COLO829 (cell line): ENCODE results near the gene LRRC56.

Experiments
- DNase-seq: peaks from one replicate; pipeline ENCODE4 v3.0.0; 2012; ENCODE audit warnings: low spot score

LRRC56 gene

GRCh38 chr11:598005-598680, 60.8 kb downstream of the LRRC56 start:
- DNase-seq: no peak

DNA sequence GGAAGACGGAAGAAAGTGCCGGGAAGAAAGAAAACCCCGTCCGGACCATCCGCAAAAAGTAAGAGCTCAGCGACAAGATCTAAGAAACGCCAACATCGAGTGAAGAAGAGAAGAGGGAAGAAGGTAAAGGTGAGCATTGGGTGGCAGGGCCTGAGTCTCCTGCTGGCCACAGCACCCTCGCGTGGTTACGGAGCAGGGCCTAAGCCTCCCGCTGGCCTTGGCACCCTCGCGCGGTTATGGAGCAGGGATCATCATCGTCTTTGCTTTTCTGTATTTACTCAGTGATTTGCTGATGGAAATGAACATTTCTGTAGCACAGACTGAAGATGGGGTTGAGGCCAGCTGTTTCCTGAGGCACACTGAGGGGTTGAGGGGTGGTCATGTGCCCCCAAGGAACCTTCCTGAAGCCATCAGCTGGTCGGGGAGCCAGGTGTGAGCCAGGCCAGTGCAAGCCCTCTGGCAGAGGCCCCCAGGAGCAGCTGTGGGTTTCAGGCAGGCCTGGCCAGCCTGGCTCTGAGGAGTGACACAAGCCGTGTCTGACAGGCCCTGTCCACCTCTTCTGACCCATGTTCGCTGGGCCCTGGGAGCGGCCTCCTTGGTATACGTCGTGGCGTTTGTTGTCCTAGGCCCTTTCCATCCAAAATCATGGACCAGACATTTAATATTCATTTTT, 64.4 kb downstream of the LRRC56 start:
- DNase-seq: no peak

DNA sequence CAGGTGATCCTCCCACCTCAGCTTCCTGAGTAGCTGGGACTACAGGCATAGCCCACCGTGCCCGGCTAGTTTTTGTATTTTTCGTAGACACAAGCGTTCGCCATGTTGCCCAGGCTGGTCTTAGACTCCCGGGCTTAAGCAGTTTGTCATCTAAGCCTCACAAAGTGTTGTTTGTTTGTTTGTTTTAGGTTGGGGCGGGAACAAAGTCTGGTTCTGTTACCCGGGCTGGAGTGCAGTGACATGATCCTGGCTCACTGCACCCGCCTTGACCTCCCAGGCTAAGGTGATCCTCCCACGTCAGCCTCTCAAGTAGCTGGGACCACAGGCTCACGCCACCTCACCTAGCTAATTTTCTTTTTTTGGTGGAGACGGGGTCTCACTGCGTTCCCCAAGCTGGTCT, 65.8 kb downstream of the LRRC56 start:
- DNase-seq: no peak
